ENCODE measurements around the gene TMEM214.

TMEM214 gene

DNA sequence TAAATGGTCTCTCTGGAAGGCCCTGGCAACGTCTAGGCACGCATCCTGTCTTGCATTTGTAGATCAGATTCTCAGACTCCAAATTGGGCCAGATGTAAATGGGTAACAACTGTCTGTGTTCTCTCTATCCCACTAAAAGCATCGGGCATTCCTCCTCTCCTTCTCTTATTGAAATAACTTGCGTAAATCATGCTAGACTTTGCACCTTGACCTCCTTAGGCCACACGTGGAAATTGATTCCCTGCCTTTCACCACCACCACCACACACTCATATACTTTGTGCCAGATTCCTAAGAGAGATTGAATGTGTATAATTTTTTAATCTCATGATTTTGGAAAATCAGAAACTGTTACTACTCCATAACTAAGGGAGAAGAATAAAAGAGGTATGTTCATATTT lies 41.0 kb upstream of the TMEM214 start:
- CTCF ChIA-PET = no interaction called here
- POLR2A ChIA-PET = no interaction called here
- DNase-seq (ENCODE audit: extremely low spot score) = no peak
- TF ChIP-seq, protein P1, sequence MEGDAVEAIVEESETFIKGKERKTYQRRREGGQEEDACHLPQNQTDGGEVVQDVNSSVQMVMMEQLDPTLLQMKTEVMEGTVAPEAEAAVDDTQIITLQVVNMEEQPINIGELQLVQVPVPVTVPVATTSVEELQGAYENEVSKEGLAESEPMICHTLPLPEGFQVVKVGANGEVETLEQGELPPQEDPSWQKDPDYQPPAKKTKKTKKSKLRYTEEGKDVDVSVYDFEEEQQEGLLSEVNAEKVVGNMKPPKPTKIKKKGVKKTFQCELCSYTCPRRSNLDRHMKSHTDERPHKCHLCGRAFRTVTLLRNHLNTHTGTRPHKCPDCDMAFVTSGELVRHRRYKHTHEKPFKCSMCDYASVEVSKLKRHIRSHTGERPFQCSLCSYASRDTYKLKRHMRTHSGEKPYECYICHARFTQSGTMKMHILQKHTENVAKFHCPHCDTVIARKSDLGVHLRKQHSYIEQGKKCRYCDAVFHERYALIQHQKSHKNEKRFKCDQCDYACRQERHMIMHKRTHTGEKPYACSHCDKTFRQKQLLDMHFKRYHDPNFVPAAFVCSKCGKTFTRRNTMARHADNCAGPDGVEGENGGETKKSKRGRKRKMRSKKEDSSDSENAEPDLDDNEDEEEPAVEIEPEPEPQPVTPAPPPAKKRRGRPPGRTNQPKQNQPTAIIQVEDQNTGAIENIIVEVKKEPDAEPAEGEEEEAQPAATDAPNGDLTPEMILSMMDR (IDR thresholded peaks at IDR 0.05; ENCODE audit: control extremely low read depth, extremely low read depth, low read depth, missing control alignments) = no peak

- CTCF ChIA-PET = interaction anchor here (1.3 to 3.7 kb wide), 5 partner anchors 10 to 87 kb away, joined by 3 to 22 read pairs (median 16); no protein-coding TSS in a partner anchor
- POLR2A ChIA-PET = interaction anchor here (0.8 kb wide), 1 partner anchor 22 kb away, joined by 3 read pairs; no protein-coding TSS in a partner anchor
- TF ChIP-seq, protein P1 (IDR thresholded peaks at IDR 0.05; ENCODE audit: control extremely low read depth, extremely low read depth, low read depth, missing control alignments) = no peak
- no peak for DNase-seq (ENCODE audit: extremely low spot score)
Measured at GRCh38 chr2:26993768-26994167, 39.0 kb upstream of the TMEM214 start.

DNA sequence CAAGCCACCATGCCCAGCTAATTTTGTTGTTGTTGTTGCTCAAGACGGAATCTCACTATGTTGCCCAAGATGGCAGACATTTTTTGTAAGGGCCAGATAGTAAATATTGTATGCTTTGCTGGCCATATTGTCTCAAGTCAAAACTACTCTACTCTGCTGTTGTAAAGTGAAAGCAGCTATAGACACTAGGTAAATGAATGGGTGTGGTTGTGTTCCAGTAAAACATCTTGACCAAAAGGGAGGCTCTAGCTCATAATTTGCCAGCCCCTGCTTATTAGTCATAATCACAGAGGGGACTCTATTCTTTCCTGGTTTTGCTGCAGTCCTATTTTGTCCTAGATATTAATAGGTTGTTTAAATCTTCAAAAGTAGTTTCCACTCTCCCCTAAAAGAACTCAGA lies 37.8 kb upstream of the TMEM214 start:
- TF ChIP-seq, protein P1 (IDR thresholded peaks at IDR 0.05; ENCODE audit: control extremely low read depth, extremely low read depth, low read depth, missing control alignments) = no peak
- ChIA-PET CTCF (interaction anchor here (0.7 to 3.7 kb wide), 11 partner anchors 10 to 308 kb away, joined by 3 to 22 read pairs (median 4); no protein-coding TSS in a partner anchor), POLR2A (interaction anchor here (0.6 kb wide), 1 partner anchor 180 kb away, joined by 3 read pairs; no protein-coding TSS in a partner anchor)
- DNase-seq (ENCODE audit: extremely low spot score) = no peak

DNA sequence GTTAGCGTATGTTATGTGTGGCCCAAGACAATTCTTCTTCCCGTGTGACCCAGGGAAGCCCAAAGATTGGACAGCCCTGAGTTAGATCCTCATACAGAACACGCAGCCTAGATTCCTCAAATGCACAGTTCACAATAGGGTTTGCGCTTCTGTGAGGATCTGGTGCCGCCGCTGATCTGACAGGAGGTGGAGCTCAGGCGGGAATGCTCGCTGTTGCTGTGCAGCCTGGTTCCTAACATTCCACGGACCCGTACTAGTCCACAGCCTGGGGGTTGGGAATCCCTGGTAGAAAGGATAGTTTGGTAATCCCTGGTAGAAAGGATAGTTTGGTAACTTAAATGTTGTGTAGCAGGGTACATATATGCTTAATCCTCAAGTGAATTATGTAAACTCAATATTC lies 35.4 kb upstream of the TMEM214 start:
- ChIA-PET POLR2A (no interaction called here), CTCF (interaction anchor here (1.3 to 1.5 kb wide), 3 partner anchors 9 to 36 kb away, joined by 4 to 7 read pairs (median 5); no protein-coding TSS in a partner anchor)
- TF ChIP-seq, protein P1 (IDR thresholded peaks at IDR 0.05; ENCODE audit: control extremely low read depth, extremely low read depth, low read depth, missing control alignments) = no peak
- no peak for DNase-seq (ENCODE audit: extremely low spot score)

- POLR2A ChIA-PET = no interaction called here
Measured at GRCh38 chr2:26998323-26998722, 34.4 kb upstream of the TMEM214 start.

GRCh38 chr2:27000228-27000627 lies 32.5 kb upstream of the TMEM214 start:
- POLR2A ChIA-PET = no interaction called here
- DNase-seq (ENCODE audit: extremely low spot score) = no peak
- TF ChIP-seq, protein P1 (IDR thresholded peaks at IDR 0.05; ENCODE audit: control extremely low read depth, extremely low read depth, low read depth, missing control alignments) = no peak
- CTCF ChIA-PET = no interaction called here

More at GRCh38 chr2:26998323-26998722, 34.4 kb upstream of the TMEM214 start:
- DNase-seq (ENCODE audit: extremely low spot score) = no peak
- CTCF ChIA-PET = interaction anchor here (0.8 to 1.5 kb wide), 4 partner anchors 8 to 37 kb away, joined by 3 to 7 read pairs (median 4); no protein-coding TSS in a partner anchor
- TF ChIP-seq, protein P1 (IDR thresholded peaks at IDR 0.05; ENCODE audit: control extremely low read depth, extremely low read depth, low read depth, missing control alignments) = no peak
